GM12878 (cell line): Measurements from ENCODE around the gene FAM53B. TPM values are rescaled to one million over a fixed set of nuclear protein-coding genes. Genes with fewer than 3 reads are reported as not detected.

Source experiments
- BCL11A ChIP-seq: IDR thresholded peaks from 2 replicates; pipeline ENCODE4 v1.6.1; 2011; ENCODE audit warnings: low read depth, low read length
- CBFB ChIP-seq: IDR thresholded peaks from 2 replicates; pipeline ENCODE4 v1.6.1; 2016; ENCODE audit warnings: antibody characterized with exemption, low read depth
- CHD1 ChIP-seq: IDR thresholded peaks from 2 replicates; pipeline ENCODE4 v1.6.1; 2012; ENCODE audit warnings: low read depth, low read length, improper control_type of control experiment
- E4F1 ChIP-seq: fragments of 450-650 bp; IDR thresholded peaks from 2 replicates; pipeline ENCODE4 v1.6.1; 2018; ENCODE audit warnings: borderline replicate concordance, mild to moderate bottlenecking; ENCODE audit not compliant: partially characterized antibody
- FOXM1 ChIP-seq: IDR thresholded peaks from 2 replicates; pipeline ENCODE4 v1.6.1; 2012; ENCODE audit warnings: low read depth, mild to moderate bottlenecking, inconsistent platforms, low read length, moderate library complexity
- GABPA ChIP-seq: IDR thresholded peaks from 2 replicates; pipeline ENCODE4 v1.6.1; 2014; ENCODE audit warnings: antibody characterized with exemption, low read depth, mild to moderate bottlenecking, inconsistent platforms
- HCFC1 ChIP-seq: fragments of 150-350 bp; IDR thresholded peaks from 2 replicates; pipeline ENCODE4 v1.6.1; 2014; ENCODE audit warnings: low read length
- HDAC6 ChIP-seq: fragments of 200-600 bp; sonication (generic); IDR thresholded peaks from one replicate; pipeline ENCODE4 v1.8.0; 2017; ENCODE audit warnings: antibody characterized with exemption; ENCODE audit not compliant: unreplicated experiment
- IKZF2 ChIP-seq, 2 experiments: fragments of 450-650 bp; IDR thresholded peaks; 2 replicates each; pipeline ENCODE4 v1.6.1; 2017; ENCODE audit warnings: mild to moderate bottlenecking in 2 of 2, moderate library complexity in 2 of 2
- MAX ChIP-seq: IDR thresholded peaks from 2 replicates; pipeline ENCODE4 v1.6.1; 2012; ENCODE audit warnings: low read depth, low read length, improper control_type of control experiment
- MXI1 ChIP-seq: fragments of 150-350 bp; IDR thresholded peaks from 2 replicates; pipeline ENCODE4 v1.6.1; 2011; ENCODE audit warnings: low read depth, mild to moderate bottlenecking, inconsistent platforms, low read length, improper control_type of control experiment
- POLR2AphosphoS5 ChIP-seq: IDR thresholded peaks from 2 replicates; pipeline ENCODE4 v1.6.1; 2011; ENCODE audit warnings: mild to moderate bottlenecking, low read length, inconsistent platforms
- RAD51 ChIP-seq: fragments of 450-650 bp; IDR thresholded peaks from 2 replicates; pipeline ENCODE4 v1.6.1; 2016; ENCODE audit warnings: moderate library complexity, mild to moderate bottlenecking, inconsistent platforms
- RB1 ChIP-seq: fragments of 450-650 bp; formaldehyde crosslinking; IDR thresholded peaks from 2 replicates; pipeline ENCODE4 v1.6.1; 2017; ENCODE audit warnings: mild to moderate bottlenecking, borderline replicate concordance
- RFX5 ChIP-seq: IDR thresholded peaks from 2 replicates; pipeline ENCODE4 v1.6.1; 2011; ENCODE audit warnings: low read depth, low read length, improper control_type of control experiment
- SMAD5 ChIP-seq: IDR thresholded peaks from 2 replicates; pipeline ENCODE4 v1.6.1; 2016; ENCODE audit warnings: antibody characterized with exemption, low read depth
- SMARCA5 ChIP-seq: fragments of 450-650 bp; IDR thresholded peaks from 2 replicates; pipeline ENCODE4 v1.6.1; 2017; ENCODE audit warnings: mild to moderate bottlenecking
- TAF1 ChIP-seq: IDR thresholded peaks from 2 replicates; pipeline ENCODE4 v1.6.1; 2011; ENCODE audit warnings: mild to moderate bottlenecking, low read depth, low read length, borderline replicate concordance
- TCF3 ChIP-seq: IDR thresholded peaks from 2 replicates; pipeline ENCODE4 v1.6.1; 2012; ENCODE audit warnings: low read depth, mild to moderate bottlenecking, low read length, borderline replicate concordance; ENCODE audit not compliant: insufficient read depth
- TCF7 ChIP-seq: IDR thresholded peaks from 2 replicates; pipeline ENCODE4 v1.6.1; 2014; ENCODE audit warnings: antibody characterized with exemption, borderline replicate concordance
- ZNF207 ChIP-seq: fragments of 450-650 bp; IDR thresholded peaks from 2 replicates; pipeline ENCODE4 v1.6.1; 2014; ENCODE audit warnings: antibody characterized with exemption, mild to moderate bottlenecking, borderline replicate concordance
- polyA plus RNA-seq, 11 experiments: library from polyadenylated mRNA; depleted of rRNA in 4 of 11; unstranded in 6 of 11; stranded (reverse) in 5 of 11; fragments of >200 nt; fragmentation: Nextera tagmentation in 4 of 11; fragmentation: Illumina TruSeq in 1 of 11; extraction: Ambion mirVana in 4 of 11; extraction: Trizol in 1 of 11; gene quantifications; 1 replicate in 1 of 11; 2 replicates in 10 of 11; pipeline versions ENCODE4 v1.2.1 to v1.2.3, GENCODE V29; 2011 to 2016; ENCODE audit warnings: inconsistent platforms in 2 of 11, missing spikeins in 2 of 11, low read depth in 1 of 11
- total RNA-seq, 4 experiments: library from RNA; depleted of rRNA in 3 of 4; stranded (reverse); fragments of >200 nt in 3 of 4; fragmentation: Illumina TruSeq in 1 of 4; extraction: Trizol in 1 of 4; gene quantifications; 2 replicates each; pipeline versions ENCODE4 v1.2.1 to v1.2.3, GENCODE V29; 2013 to 2021
- TF ChIP-seq, protein P1 (sequence below): IDR thresholded peaks from 2 replicates; pipeline ENCODE4 v1.6.1; 2012; ENCODE audit warnings: improper control_type of control experiment, low read depth, low read length; ENCODE audit not compliant: insufficient replicate concordance

Gene FAM53B
- total and polyA plus RNA-seq, 10 of the 15 experiments (the other 5 are each of a cell fraction or from before 2014, with no cell fraction given): 0.05 to 26.3 (median 8.1) TPM

DNA sequence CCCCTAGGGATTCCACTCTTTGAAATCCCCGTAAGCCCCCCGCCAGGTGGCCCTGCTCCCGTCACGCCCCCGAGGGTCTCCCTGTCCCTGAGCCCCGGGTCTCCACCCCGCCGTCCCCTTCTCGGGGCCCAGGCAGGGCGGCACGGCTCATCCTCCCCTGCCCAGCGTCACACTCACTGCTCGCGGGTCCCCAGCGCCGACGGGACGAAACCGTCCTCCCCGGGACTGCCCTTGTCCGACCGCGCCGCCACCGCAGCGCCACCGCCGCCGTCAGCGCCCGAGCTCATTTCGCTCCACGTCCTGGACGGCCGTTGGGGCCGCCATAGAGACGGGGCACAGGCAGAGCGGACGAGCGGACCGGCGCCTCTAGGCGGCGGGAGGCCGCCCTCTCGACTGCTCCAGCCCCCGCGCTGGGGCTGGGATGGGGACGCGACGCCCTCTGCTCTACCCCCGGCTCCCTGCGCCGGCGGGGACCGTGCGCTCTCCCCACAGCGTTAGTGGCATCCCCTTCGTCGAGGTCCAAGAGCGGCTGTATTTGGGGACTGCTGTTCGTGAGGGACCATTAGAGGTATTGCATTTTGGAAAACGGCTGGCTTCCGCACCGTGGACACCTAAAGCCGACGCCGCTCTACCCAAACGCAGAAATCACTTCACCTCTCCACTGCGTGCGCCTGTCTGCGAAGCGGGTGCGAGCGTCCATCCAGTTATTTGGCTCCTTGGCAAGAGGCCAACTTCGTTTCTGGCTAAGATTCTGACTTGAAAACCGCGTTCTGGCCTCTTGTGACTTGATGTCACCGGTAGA, 47.6 kb upstream of the FAM53B start, which contains the start of gene EEF1AKMT2 (continued):
- TF ChIP-seq E4F1 (no peak), BCL11A (no peak), RB1 (peak; percentile 84; the same call in 1 of the 2 replicates), HCFC1 (peak; percentile 68), RFX5 (no peak), CBFB (no peak), FOXM1 (no peak), POLR2AphosphoS5 (peak; percentile 82), ZNF207 (0 out of 2 replicates have a peak, but pooled peaks have one; percentile 67), GABPA (no peak), CHD1 (no peak), IKZF2 (IDR thresholded peaks at IDR 0.05) (0 out of 4 replicates have a peak, but pooled peaks of 1 of the 2 experiments have one; percentile 51), TAF1 (peak; percentile 93), HDAC6 (peak; percentile 93), RAD51 (no peak), MAX (peak; percentile 60; the same call in 1 of the 2 replicates), TCF3 (peak; percentile 60; the same call in 1 of the 2 replicates), SMARCA5 (peak; percentile 78; the same call in 1 of the 2 replicates), SMAD5 (peak; percentile 46; the same call in 1 of the 2 replicates), TCF7 (no peak), MXI1 (peak; percentile 80)
- TF ChIP-seq, protein P1, sequence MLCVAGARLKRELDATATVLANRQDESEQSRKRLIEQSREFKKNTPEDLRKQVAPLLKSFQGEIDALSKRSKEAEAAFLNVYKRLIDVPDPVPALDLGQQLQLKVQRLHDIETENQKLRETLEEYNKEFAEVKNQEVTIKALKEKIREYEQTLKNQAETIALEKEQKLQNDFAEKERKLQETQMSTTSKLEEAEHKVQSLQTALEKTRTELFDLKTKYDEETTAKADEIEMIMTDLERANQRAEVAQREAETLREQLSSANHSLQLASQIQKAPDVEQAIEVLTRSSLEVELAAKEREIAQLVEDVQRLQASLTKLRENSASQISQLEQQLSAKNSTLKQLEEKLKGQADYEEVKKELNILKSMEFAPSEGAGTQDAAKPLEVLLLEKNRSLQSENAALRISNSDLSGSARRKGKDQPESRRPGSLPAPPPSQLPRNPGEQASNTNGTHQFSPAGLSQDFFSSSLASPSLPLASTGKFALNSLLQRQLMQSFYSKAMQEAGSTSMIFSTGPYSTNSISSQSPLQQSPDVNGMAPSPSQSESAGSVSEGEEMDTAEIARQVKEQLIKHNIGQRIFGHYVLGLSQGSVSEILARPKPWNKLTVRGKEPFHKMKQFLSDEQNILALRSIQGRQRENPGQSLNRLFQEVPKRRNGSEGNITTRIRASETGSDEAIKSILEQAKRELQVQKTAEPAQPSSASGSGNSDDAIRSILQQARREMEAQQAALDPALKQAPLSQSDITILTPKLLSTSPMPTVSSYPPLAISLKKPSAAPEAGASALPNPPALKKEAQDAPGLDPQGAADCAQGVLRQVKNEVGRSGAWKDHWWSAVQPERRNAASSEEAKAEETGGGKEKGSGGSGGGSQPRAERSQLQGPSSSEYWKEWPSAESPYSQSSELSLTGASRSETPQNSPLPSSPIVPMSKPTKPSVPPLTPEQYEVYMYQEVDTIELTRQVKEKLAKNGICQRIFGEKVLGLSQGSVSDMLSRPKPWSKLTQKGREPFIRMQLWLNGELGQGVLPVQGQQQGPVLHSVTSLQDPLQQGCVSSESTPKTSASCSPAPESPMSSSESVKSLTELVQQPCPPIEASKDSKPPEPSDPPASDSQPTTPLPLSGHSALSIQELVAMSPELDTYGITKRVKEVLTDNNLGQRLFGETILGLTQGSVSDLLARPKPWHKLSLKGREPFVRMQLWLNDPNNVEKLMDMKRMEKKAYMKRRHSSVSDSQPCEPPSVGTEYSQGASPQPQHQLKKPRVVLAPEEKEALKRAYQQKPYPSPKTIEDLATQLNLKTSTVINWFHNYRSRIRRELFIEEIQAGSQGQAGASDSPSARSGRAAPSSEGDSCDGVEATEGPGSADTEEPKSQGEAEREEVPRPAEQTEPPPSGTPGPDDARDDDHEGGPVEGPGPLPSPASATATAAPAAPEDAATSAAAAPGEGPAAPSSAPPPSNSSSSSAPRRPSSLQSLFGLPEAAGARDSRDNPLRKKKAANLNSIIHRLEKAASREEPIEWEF: no peak
